ENCODE measurements around the gene MMD.

The MMD gene

GRCh38 chr17:55444471-55445441 is 23.1 kb upstream of the MMD start:
- DNase-seq (ENCODE audit: low spot score) = no peak
- no peak for TF ChIP-seq CTCF (IDR thresholded peaks at IDR 0.05; ENCODE audit: borderline replicate concordance, control extremely low read depth, extremely low read depth, insufficient read depth, missing control alignments)
- in situ Hi-C loops (cut with MboI; ENCODE audit: low sequenced_read_pairs, unreplicated experiment) = no loop called here

GRCh38 chr17:55443904-55444303 is 22.3 kb upstream of the MMD start:
- TF ChIP-seq CTCF (IDR thresholded peaks at IDR 0.05; ENCODE audit: borderline replicate concordance, control extremely low read depth, extremely low read depth, insufficient read depth, missing control alignments) = no peak
- DNase-seq (ENCODE audit: low spot score) = no peak
- in situ Hi-C loops (cut with MboI; ENCODE audit: low sequenced_read_pairs, unreplicated experiment) = no loop called here

DNA sequence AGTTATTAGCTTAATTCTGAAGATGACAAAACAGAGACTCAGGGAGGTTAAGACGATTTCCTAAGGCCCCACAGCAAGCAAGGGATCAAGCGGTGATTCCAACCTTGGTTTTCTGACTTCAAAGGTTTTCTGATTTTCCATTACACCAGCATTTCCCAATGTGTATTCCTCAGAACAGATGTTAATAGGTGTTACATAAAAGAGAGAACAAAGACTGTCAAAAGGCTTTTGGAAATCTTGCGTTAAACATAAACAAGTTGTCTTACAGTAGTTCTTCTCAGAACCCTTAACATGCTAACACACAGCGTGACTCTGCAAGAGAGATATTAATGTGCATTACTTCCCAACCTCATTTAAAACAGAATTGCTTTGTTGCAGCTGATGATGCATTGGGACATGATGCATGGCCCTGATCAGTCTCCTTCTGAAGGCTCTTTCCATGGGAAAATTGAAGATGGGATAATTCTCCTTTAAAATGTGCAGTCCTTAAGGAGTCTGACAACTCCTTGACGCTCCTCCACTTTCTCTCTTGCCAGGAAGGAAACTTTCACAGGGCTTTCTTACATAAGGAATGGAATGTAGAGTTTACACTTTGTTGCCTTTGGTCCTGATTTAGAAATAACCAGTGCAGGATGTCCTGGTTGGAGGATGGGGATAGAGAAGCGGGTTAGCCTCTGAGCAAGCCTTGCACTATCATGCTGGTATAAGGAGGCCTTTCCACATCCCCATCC is 21.5 kb upstream of the MMD start:
- no peak for DNase-seq (ENCODE audit: low spot score)
- TF ChIP-seq CTCF (IDR thresholded peaks at IDR 0.05; ENCODE audit: borderline replicate concordance, control extremely low read depth, extremely low read depth, insufficient read depth, missing control alignments) = no peak
- in situ Hi-C loops (cut with MboI; ENCODE audit: low sequenced_read_pairs, unreplicated experiment) = no loop called here

DNA sequence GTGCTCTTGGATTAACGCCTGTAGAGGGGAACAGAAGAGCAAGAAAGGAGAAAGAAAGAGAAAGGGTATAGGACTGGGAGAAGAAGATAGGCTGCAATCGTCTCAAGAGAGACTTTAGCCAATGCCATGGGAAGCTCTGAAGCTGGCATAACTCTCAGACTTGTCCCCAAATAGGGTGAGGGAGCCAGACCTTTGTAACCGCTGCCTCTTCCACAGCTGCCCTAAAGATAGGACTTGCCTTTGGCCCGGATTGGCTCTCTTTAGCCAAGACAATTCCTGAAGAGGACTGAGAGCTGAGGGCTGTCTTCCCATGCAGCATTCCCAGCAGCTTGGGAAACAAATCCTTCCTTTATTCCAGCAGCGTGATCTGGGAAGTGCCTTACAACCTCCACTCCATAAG is 20.8 kb upstream of the MMD start:
- no peak for DNase-seq (ENCODE audit: low spot score)
- in situ Hi-C loops (cut with MboI; ENCODE audit: low sequenced_read_pairs, unreplicated experiment) = no loop called here
- TF ChIP-seq CTCF (IDR thresholded peaks at IDR 0.05; ENCODE audit: borderline replicate concordance, control extremely low read depth, extremely low read depth, insufficient read depth, missing control alignments) = no peak

- in situ Hi-C loops (cut with MboI; ENCODE audit: low sequenced_read_pairs, unreplicated experiment) = no loop called here
- TF ChIP-seq CTCF (IDR thresholded peaks at IDR 0.05; ENCODE audit: borderline replicate concordance, control extremely low read depth, extremely low read depth, insufficient read depth, missing control alignments) = no peak
- DNase-seq (ENCODE audit: low spot score) = no peak
These were observed 19.9 kb upstream of the MMD start for GRCh38 chr17:55441544-55441943.

DNA sequence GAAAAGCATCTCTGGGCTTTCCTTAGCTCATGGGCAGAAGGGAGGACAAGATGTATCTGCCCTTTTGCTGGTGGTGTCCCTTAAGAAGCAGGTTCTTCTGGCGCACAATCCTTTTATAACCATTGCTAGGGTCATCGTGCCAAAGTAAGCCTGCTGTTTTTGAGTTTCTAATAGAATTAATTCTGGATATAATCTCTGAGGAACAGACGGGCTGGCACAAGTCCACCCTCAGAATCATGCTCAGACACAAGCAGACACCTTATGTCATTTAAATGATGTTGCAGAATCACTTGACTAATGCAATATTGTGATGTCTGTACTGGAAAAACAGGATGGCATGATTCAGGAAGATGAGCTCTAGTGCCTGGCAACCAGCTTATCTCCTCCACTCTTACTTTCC is 18.8 kb upstream of the MMD start:
- in situ Hi-C loops (cut with MboI; ENCODE audit: low sequenced_read_pairs, unreplicated experiment) = no loop called here
- DNase-seq (ENCODE audit: low spot score) = no peak
- TF ChIP-seq CTCF (IDR thresholded peaks at IDR 0.05; ENCODE audit: borderline replicate concordance, control extremely low read depth, extremely low read depth, insufficient read depth, missing control alignments) = no peak

Measured in GM13976 (cell line).